ENCODE data around the gene CPNE7. TPM values are rescaled to one million over a fixed set of nuclear protein-coding genes. Genes with fewer than 3 reads are reported as not detected.

Gene CPNE7
- polyA plus RNA-seq, 3 donors: not detected

DNA sequence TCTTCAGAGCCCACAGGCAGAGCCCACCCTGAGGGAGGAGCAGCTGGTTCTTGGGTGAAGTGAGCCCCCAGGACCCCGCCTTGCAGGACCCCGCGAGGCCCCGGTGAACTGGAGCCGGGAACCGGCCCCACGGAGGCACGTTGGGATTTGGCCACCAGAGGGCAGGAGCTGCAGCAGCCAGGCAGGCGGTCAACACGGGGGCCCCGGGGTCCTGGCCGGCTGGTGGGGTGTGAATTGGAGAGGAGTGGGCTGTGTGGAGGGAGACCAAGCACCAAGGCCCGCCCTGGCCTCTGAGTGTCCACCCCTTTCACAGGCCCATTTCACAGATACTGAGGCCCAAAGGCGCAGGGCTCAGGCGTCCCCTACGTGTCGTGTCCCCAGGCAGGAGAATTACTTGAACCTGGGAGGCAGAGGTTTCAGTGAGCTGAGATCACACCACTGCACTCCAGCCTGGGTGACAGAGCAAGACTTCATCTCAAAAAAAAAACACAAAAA is 40.1 kb downstream of the CPNE7 start:
- H3K36me3 ChIP-seq (replicated peaks in 1 of 2; ENCODE audit: control insufficient read depth in 1 of 2, insufficient read depth in 2 of 2, low read length in 2 of 2): no peaks in the 10 kb centered on the region
- no peaks in the 10 kb centered on the region for H3K4me1 ChIP-seq (ENCODE audit: control insufficient read depth in 1 of 2, insufficient read depth in 2 of 2, low read length in 2 of 2)
- H4K20me1 ChIP-seq (ENCODE audit: insufficient read depth, low read length): no peaks in the 10 kb centered on the region
- Mint-ChIP-seq H3K36me3 (no peaks in the 10 kb centered on the region), H3K27ac (no peak overlapping the region), H3K9me3 (peaks cover 0 to 5% (median 0%) of the 10 kb centered on the region in 7 donors), H3K27me3 (ENCODE audit: low read depth in 3 of 3) (peaks cover 6 to 15% (median 7%) of the 10 kb centered on the region in 3 donors), H3K4me3 (no peak overlapping the region), H3K4me1 (no peaks in the 10 kb centered on the region)
- no peak overlapping the region for H3K9ac ChIP-seq (ENCODE audit: insufficient read depth, low read length, poor library complexity, severe bottlenecking)
- H3K4me2 ChIP-seq (replicated peaks; ENCODE audit: extremely low read depth, low read length, poor library complexity, severe bottlenecking): no peak overlapping the region
- 44% methylated on average over 12 of the region's 17 CpGs for WGBS (ENCODE audit: insufficient coverage)
- no peak overlapping the region for H2AFZ ChIP-seq (ENCODE audit: insufficient read depth, low read depth, low read length, poor library complexity, severe bottlenecking)
- H3K27me3 ChIP-seq (ENCODE audit: control insufficient read depth in 2 of 2, insufficient read depth in 2 of 2, low read length in 2 of 2): no peaks in the 10 kb centered on the region
- no peaks in the 10 kb centered on the region for H3K9me3 ChIP-seq (replicated peaks in 1 of 2; ENCODE audit: control insufficient read depth in 1 of 2, insufficient read depth in 1 of 2, low read length in 2 of 2)
- intact Hi-C loops (cut with micrococcal nuclease): no loop called here
- H3K27ac ChIP-seq (ENCODE audit: low read depth in 1 of 2, low read length in 2 of 2): no peak overlapping the region
- TF ChIP-seq, protein P1, sequence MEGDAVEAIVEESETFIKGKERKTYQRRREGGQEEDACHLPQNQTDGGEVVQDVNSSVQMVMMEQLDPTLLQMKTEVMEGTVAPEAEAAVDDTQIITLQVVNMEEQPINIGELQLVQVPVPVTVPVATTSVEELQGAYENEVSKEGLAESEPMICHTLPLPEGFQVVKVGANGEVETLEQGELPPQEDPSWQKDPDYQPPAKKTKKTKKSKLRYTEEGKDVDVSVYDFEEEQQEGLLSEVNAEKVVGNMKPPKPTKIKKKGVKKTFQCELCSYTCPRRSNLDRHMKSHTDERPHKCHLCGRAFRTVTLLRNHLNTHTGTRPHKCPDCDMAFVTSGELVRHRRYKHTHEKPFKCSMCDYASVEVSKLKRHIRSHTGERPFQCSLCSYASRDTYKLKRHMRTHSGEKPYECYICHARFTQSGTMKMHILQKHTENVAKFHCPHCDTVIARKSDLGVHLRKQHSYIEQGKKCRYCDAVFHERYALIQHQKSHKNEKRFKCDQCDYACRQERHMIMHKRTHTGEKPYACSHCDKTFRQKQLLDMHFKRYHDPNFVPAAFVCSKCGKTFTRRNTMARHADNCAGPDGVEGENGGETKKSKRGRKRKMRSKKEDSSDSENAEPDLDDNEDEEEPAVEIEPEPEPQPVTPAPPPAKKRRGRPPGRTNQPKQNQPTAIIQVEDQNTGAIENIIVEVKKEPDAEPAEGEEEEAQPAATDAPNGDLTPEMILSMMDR (IDR thresholded peaks at IDR 0.05): peak; percentile 30
- H3K79me2 ChIP-seq (ENCODE audit: insufficient read depth, low read length): no peaks in the 10 kb centered on the region
- peak in 2 of 3 donors; percentile 18 to 29 for DNase-seq
- no peak overlapping the region for H3K4me3 ChIP-seq (replicated peaks in 1 of 3; ENCODE audit: low read depth in 2 of 3, low read length in 3 of 3)

DNA sequence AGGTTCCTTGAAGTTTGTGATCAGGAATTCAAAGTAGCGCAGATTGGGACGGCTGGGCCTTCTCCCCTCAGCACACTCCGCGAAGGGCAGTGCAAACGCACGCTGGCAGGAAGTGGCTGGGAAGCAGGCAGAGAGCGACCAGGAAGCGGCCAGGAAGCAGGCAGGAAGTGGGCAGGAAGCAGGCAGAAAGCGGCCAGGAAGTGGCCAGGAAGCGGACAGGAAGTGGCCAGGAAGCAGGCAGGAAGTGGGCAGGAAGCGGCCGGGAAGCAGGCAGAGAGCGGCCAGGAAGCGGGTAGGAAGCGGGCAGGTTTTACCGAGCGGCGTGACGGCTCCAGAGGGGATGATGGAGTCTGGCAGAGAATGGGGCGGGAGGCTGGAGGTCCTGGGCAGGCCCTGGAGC is 41.1 kb downstream of the CPNE7 start:
- WGBS (ENCODE audit: insufficient coverage): 65% methylated on average over 14 of the region's 20 CpGs
- Mint-ChIP-seq H3K4me1 (no peaks in the 10 kb centered on the region), H3K9me3 (peaks cover 0 to 5% (median 0%) of the 10 kb centered on the region in 7 donors), H3K27ac (no peak overlapping the region), H3K36me3 (no peaks in the 10 kb centered on the region), H3K27me3 (ENCODE audit: low read depth in 3 of 3) (peaks cover 6 to 18% (median 8%) of the 10 kb centered on the region in 3 donors), H3K4me3 (no peak overlapping the region)
- no peaks in the 10 kb centered on the region for H3K4me1 ChIP-seq (ENCODE audit: control insufficient read depth in 1 of 2, insufficient read depth in 2 of 2, low read length in 2 of 2)
- no peaks in the 10 kb centered on the region for H3K36me3 ChIP-seq (replicated peaks in 1 of 2; ENCODE audit: control insufficient read depth in 1 of 2, insufficient read depth in 2 of 2, low read length in 2 of 2)
- no peak overlapping the region for H3K4me3 ChIP-seq (replicated peaks in 1 of 3; ENCODE audit: low read depth in 2 of 3, low read length in 3 of 3)
- H3K9ac ChIP-seq (ENCODE audit: insufficient read depth, low read length, poor library complexity, severe bottlenecking): no peak overlapping the region
- no peak overlapping the region for H2AFZ ChIP-seq (ENCODE audit: insufficient read depth, low read depth, low read length, poor library complexity, severe bottlenecking)
- no peak overlapping the region for H3K4me2 ChIP-seq (replicated peaks; ENCODE audit: extremely low read depth, low read length, poor library complexity, severe bottlenecking)
- no peak overlapping the region for H3K27ac ChIP-seq (ENCODE audit: low read depth in 1 of 2, low read length in 2 of 2)
- H4K20me1 ChIP-seq (ENCODE audit: insufficient read depth, low read length): no peaks in the 10 kb centered on the region
- no peaks in the 10 kb centered on the region for H3K79me2 ChIP-seq (ENCODE audit: insufficient read depth, low read length)
- intact Hi-C loops (cut with micrococcal nuclease): no loop called here
- H3K27me3 ChIP-seq (ENCODE audit: control insufficient read depth in 2 of 2, insufficient read depth in 2 of 2, low read length in 2 of 2): no peaks in the 10 kb centered on the region
- no peak for DNase-seq
- no peaks in the 10 kb centered on the region for H3K9me3 ChIP-seq (replicated peaks in 1 of 2; ENCODE audit: control insufficient read depth in 1 of 2, insufficient read depth in 1 of 2, low read length in 2 of 2)
- TF ChIP-seq, protein P1 (IDR thresholded peaks at IDR 0.05): no peak
